ENCODE results near the gene ZAP70.
"Not testable (repeated sequence)": the region's sequence is repeated elsewhere in the genome, so short reads cannot be mapped to it uniquely, and the experiment has no call there.

Gene ZAP70

DNA sequence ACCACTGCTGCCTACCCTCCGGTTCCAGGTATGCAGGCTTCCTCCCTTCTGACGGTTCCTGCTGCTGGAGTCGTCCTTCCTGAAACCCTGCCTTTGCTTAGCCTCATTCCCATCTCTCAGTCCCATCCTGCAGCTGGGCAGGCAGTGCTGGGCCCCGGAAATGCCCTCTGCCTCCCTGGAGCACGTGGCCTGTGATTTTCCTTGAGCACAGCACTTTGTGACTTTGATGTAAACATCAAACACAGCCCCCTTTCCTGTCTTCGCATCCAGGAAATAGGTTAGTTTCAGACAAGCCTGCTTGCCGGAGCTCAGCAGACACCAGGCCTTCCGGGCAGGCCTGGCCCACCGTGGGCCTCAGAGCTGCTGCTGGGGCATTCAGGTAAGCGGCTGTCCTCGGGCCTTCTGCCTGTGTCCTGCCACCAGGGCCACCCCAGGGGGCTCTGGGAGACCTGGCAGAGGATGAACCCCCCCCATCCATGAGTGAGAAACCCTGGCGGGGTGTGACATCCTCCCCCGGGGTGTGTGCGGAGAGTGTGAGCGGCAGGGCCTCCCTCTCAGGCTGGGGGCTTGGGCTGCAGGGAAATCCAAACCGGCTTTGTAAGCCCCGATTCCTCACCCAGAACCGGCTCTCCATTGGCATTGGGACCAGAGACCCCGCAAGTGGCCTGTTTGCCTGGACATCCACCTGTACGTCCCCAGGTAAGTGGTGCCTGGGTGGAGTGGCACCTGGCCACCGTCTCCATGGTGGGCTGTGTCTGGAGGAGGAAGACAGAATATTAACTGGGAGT is at the start of gene ZAP70:
Gene ZAP70, plus strand, starts transcription at position 281 of the 788 bp plus-strand sequence. CDS start 10,461 bp downstream, outside the sequence.
- no peak for DNase-seq (ENCODE audit: low read depth)

- no peak for DNase-seq (ENCODE audit: low read depth)
Observed at GRCh38 chr2:97663626-97663961, 49.8 kb upstream of the ZAP70 start.

GRCh38 chr2:97663962-97664635 is 49.3 kb upstream of the ZAP70 start, which contains the start of gene ACTR1B:
Gene ACTR1B (minus strand): TSS chr2:97664044. CDS start chr2:97663890, 154 bp downstream.
- peak; percentile 94 for DNase-seq (ENCODE audit: low read depth)

- no peak for DNase-seq (ENCODE audit: low read depth)
Observed at GRCh38 chr2:97664636-97664970, 48.8 kb upstream of the ZAP70 start.

DNA sequence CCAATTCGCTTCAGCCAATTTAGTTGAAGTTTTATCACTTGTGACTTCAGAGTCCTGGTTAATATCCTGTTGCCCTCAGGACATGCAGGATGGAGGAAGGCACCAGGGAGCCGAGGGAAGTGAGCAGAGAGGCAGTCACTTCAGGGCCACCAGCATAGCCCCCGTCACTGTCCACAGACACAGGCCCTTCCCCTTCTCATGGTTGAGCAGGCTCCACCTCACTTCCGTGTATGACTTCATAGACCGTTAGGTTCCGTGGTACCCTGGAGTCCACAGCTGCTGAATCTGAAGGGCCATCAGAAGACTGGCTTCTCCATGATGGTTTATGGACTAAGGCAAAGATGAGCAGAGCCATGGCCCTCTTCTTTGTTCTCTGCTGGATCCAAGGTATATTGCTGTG is 43.9 kb upstream of the ZAP70 start, which contains the start of gene C2orf92:
Gene C2orf92, plus strand, starts transcription at position 266 of the 400 bp plus-strand sequence. Its CDS starts 76 bp downstream, at position 342.
- no peak for DNase-seq (ENCODE audit: low read depth)

- DNase-seq (ENCODE audit: low read depth), result no peak
Observed at GRCh38 chr2:97670471-97670870, 42.9 kb upstream of the ZAP70 start.

- DNase-seq (ENCODE audit: low read depth), result no peak
Observed at GRCh38 chr2:97671526-97671925, 41.9 kb upstream of the ZAP70 start.

GRCh38 chr2:97672606-97673140 is 40.7 kb upstream of the ZAP70 start:
- DNase-seq (ENCODE audit: low read depth), result not testable (repeated sequence)

GRCh38 chr2:97673182-97673914 is 40.0 kb upstream of the ZAP70 start:
- no peak for DNase-seq (ENCODE audit: low read depth)

DNA sequence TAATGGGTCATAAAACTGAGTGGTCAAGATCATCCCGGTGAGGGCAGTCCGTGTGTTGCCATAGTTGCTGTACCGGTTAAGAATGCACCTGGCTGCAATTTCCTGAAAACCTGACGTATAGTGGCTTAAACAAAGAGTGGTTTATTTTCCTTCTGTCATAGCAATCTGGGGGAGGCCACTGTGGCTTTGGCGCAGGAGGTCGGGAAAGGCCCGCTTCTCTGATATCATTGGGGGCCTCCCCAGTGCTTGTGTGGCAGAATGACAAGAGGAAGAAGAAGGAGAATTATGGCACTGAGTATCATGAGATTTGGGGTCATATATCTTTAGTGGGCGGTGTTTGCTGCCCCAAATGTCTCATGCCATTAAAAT is 39.5 kb upstream of the ZAP70 start:
- no peak for DNase-seq (ENCODE audit: low read depth)

DNA sequence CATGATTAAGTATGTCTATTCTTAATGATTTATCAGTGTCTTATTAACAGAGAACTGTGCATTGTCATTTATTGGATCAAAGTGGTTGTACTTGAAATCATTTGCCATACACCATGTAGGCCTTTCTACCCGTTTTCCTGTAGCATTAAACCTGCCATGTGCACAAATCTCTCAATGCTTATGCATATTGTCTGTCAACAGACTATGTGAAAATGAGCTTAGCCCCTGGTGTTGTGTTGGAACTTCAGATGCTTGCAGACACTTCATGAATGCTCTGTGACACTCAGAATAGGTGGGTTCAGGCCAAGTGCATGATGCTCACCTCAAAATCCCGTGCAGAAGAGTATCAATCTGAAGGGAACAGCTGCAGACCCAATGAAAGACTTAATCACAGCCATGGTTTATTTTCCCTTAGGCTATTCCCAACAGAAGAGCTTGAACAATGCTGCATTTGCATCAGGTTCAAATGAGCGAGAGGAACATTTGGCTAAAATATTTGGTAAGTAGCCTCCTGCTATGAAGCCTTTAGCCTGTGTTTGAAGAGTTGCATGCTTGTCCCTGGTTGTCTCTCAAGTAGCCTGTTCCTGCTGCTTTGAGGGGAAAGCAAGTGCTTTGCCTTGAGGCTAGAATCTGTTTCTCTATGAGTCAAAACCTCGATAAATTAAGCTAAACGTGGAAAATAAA is 37.8 kb upstream of the ZAP70 start:
- no peak for DNase-seq (ENCODE audit: low read depth)

- no peak for DNase-seq (ENCODE audit: low read depth)
Observed at GRCh38 chr2:97676620-97677019, 36.8 kb upstream of the ZAP70 start.

GRCh38 chr2:97677480-97677879 is 35.9 kb upstream of the ZAP70 start:
- DNase-seq (ENCODE audit: low read depth), result no peak

- no peak for DNase-seq (ENCODE audit: low read depth)
Observed at GRCh38 chr2:97678298-97678697, 35.1 kb upstream of the ZAP70 start.

DNA sequence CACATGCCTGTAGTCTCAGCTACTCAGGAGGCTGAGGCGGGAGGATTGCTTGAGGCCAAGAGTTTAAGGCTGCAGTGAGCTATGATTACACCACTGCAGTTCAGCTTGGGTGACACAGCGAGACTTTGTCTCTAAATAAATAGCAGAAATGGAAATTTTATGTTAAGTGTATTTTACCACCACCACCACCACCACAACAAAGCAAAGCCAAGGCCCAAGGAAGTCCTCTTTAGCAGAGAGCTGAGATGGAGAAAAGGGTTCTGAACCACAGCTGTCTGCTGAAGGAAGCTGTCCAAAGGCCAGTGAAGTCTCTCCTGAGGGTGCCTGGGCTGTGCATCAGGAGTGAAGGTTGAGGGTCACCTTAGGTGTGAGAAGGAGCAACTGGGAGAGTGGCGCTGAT is 26.1 kb upstream of the ZAP70 start:
- DNase-seq (ENCODE audit: low read depth), result not testable (repeated sequence)

DNA sequence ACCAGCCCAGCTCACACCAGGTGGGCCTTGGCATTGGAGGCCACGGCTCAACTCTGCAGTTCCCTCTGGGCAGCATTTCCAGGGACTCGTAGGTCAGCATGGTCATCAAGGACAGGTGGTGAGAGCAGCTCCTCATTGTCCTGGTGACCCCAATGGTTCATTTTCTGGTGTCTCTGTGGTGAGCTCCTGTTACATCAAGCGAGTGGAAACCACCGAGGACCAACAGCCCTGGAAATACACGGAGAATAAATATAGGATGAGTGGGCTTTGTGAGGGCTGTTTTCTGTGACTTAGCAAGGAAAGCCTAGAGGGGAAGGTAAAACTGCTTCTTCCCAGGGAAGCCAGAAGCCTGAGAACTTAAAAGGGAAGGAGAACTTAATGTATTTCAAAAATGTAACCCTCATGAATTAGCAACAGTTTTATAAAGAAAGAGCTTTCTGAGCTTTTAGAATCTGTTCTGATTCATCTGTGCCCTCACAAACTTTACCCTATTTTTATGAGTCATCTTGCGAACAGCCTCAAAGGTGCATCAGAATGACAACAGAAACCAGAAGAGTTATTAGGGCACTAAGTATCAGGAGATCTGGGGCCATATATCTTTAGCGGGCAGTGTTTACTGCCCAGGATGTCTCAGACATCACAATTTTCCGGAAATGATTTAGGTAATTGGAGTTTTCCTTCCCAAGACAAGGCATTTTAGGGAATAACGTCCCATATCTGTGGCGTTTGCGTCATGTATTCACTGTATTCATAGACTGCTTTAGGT is 25.1 kb upstream of the ZAP70 start:
- no peak for DNase-seq (ENCODE audit: low read depth)

DNA sequence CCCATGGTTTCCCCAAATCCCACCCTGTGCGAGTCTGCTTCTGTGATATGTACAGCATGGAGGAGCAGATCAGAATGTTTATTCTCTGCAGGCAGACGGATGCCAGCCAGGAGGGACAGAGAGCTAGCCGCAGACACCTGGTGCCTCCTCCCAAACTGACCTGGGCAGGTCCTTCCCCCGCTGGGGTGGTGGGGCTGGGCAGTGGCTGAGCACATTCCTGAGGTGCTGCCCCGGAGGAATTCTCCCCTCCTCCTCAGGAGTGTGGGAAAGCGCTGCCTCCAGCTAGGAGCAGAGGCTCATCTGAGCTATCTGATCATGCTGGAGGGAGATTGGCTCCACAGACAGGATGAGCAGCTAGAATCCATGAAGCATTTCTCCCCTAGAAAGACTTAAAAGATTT is 22.2 kb upstream of the ZAP70 start:
- DNase-seq (ENCODE audit: low read depth), result no peak

- no peak for DNase-seq (ENCODE audit: low read depth)
Observed at GRCh38 chr2:97693476-97693875, 19.9 kb upstream of the ZAP70 start.

DNA sequence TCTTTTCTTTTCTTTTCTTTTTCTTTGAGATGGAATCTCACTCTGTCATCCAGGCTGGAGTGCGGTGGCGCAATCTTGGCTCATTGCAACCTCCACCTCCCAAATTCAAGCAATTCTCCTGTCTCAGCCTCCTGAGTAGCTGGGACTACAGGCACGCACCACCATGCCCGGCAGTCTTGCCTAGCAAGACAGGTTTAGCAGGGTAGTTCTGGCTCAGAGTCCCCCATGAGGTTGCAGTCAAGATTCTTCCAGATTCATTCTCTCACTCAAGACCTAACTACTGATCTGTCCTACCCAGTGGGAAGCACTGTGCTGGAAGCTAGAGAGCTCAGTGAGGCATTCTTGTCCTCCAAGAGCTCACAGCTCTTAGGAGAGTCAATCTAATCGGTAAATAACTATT is 17.6 kb upstream of the ZAP70 start:
- no peak for DNase-seq (ENCODE audit: low read depth)

GRCh38 chr2:97697252-97698235 is 15.8 kb upstream of the ZAP70 start:
- DNase-seq (ENCODE audit: low read depth), result peak; percentile 92
